Measurements from ENCODE around the gene SAP130. TPM values are rescaled to one million over a fixed set of nuclear protein-coding genes. Genes with fewer than 3 reads are reported as not detected.

Gene SAP130
- total RNA-seq = 10 to 100 TPM; 27.6 to 28.5 TPM

DNA sequence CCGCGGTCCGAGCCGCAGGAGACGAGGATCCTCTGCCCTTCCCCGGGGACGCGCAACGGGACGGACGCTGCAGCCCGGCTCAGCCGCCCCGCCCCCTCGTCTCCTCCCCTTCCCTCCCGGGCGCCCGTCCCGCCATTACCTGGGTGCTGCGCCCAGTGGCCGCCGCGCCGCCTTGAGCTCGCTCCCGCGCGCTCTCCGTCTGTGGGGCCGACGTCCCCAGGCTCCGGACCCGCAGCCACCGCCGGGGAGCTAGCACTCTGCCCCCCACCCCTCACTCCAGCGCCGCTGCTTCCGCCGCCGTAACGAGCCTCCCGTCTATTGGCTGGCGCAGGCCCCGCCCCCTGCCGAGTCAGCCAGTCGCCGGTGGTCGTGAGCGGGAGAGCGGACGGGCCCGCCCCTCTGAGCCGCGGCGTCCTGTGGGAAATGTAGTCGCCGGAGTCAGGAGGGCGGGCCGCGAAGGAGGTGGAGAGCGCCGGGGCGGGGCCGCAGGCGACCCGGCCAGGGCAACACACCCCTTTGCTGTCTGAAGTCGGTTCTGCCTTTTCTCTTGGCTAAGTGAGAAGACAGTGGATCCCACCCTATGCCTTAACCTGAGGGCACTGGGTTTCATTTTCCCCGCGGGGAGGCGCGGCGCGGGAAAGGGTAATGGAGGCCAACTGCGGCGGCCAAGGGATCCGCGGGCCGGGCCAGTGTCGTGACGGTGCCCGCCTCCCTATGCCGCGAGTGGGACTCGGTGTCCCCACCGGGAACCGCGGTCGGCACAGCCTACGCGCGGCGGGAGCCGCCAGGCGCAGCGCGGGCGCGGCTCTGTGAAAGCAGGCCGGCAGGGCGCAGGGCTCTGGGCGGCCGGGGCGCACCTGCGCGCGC is at the start of gene SAP130:
SAP130 (minus strand) TSS at position 259 of the 867 bp plus-strand sequence. CDS start 1,767 bp downstream, outside the sequence.
- H3K27me3 Mint-ChIP-seq = no peaks in the 10 kb centered on the region
- no peaks in the 10 kb centered on the region for H3K9me3 Mint-ChIP-seq
- peak within 1 kb of the TSS; percentile 95 for H3K4me3 Mint-ChIP-seq
- H3K36me3 Mint-ChIP-seq (ENCODE audit: low read depth) = peaks cover 21% of the 10 kb centered on the region
- peak within 1 kb of the TSS; percentile 87 for H3K27ac Mint-ChIP-seq
- peak; percentile 80 for ATAC-seq (replicated peaks)
- H3K4me1 Mint-ChIP-seq = peaks cover 5% of the 10 kb centered on the region

DNA sequence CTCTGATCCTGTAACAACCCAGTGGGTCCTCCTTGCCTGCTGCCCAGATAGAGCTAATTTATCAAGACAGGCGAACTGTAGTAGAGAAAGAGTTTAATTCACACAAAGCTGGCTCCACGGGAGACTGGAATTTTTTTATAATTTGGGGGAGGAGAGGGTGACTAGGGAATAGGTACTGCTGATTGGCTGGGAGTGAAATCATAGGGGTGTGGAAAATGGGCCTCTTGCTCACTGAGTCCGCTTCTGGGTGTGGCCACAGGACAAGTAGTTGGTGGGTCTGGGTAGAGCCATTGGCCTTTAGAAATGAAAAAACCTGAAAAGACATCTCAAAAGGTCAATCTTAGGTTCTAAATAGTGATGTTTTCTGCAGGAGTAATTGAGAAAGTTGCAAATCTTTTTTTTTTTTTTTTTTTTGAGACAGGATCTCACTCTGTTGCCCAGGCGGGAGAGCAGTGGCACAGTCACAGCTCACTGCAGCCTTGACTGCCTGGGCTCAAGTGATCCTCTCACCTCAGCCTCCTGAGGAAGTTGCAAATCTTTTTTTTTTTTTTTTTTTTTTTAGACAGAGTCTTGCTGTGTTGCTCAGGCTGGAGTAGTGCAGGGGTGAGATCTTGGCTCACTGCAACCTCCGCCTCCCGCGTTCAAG is 48.7 kb upstream of the SAP130 start:
- Mint-ChIP-seq H3K27ac (no peak overlapping the region), H3K36me3 (ENCODE audit: low read depth) (no peaks in the 10 kb centered on the region), H3K4me3 (no peak overlapping the region), H3K27me3 (no peaks in the 10 kb centered on the region), H3K9me3 (no peaks in the 10 kb centered on the region), H3K4me1 (no peaks in the 10 kb centered on the region)
- no peak for ATAC-seq (replicated peaks)

DNA sequence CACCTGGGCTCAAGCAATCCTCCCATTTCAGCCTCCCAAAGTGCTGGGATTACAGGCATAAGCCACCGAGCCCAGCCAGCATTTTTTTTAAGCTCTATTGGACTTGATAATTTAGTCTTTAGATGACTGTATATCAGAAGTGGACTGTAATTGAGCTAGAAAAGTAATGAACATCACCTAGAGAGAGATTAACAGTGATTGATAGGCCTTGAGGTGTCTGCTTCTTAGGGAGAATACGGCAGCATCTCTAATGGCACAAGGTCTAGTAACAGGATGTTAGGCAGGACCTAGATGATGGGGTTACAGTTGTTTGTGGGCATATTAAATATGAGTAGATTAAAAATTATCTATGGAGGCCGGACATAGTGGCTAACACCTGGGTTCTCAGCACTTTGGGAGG is 45.4 kb upstream of the SAP130 start:
- Mint-ChIP-seq H3K4me1 (no peaks in the 10 kb centered on the region), H3K36me3 (ENCODE audit: low read depth) (no peaks in the 10 kb centered on the region), H3K27me3 (peaks cover 4% of the 10 kb centered on the region), H3K27ac (no peak overlapping the region), H3K4me3 (no peak overlapping the region), H3K9me3 (no peaks in the 10 kb centered on the region)
- no peak for ATAC-seq (replicated peaks)

DNA sequence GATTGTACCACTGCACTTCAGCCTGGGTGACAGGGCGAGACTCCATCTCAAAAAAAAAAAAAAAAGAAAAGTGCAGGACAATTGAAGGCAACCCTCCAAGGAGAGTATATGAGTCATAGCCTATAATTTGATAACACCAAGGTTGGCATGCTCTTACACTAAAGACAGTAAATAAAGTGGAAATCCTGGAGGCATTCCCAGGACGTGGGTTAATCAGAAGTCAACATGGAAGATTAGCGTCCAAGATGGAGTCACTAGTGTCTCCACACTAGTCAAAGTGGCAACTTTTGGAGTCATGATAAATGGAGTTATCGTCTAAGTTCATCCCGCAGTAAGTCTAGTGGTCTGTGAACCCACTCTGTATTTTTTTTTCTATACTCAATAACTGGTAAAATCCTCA is 41.9 kb upstream of the SAP130 start:
- Mint-ChIP-seq H3K27me3 (peaks cover 4% of the 10 kb centered on the region), H3K36me3 (ENCODE audit: low read depth) (no peaks in the 10 kb centered on the region), H3K27ac (no peak overlapping the region), H3K9me3 (no peaks in the 10 kb centered on the region), H3K4me1 (no peaks in the 10 kb centered on the region), H3K4me3 (no peak overlapping the region)
- ATAC-seq (replicated peaks) = no peak

DNA sequence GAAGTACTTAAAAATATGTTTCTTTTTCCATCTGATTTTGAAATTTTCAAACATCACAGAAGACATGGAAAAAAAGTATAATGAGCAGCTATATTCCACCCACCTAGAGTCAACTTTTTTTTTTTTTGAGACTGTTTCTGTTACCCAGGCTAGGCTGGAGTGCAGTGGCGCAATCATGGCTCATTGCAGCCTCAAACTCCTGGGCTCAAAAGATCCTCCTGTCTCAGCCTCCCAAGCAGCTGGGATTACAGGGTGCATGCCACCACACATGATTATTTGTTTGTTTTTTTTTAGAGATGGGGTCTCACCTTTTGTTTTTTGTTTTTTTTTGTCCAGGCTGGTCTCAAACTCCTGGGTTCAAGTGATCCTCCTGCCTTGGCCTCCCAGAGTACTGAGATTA is 36.5 kb upstream of the SAP130 start:
- Mint-ChIP-seq H3K27ac (no peak overlapping the region), H3K4me3 (no peak overlapping the region), H3K36me3 (ENCODE audit: low read depth) (no peaks in the 10 kb centered on the region), H3K9me3 (no peaks in the 10 kb centered on the region), H3K4me1 (no peaks in the 10 kb centered on the region), H3K27me3 (peaks cover 4% of the 10 kb centered on the region)
- no peak for ATAC-seq (replicated peaks)

DNA sequence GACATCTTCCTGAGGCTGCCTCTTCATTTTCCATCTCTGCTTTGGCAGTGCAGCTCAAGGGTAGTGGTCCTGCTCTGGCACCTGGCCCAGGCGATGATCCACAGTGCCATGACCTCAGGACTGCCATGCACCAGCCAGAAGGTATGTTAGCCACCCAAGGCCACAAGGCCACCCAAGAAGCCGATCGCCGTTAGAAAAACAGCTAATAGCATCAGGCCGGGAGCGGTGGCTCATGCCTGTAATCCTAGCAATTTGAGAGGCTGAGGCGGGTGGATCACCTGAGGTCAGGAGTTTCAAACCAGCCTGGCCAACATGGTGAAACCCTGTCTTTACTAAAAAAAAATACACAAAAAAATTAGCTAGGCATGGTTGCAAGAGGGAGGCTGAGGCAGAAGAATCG is 34.7 kb upstream of the SAP130 start:
- H3K27me3 Mint-ChIP-seq = no peaks in the 10 kb centered on the region
- H3K4me1 Mint-ChIP-seq = no peaks in the 10 kb centered on the region
- H3K36me3 Mint-ChIP-seq (ENCODE audit: low read depth) = no peaks in the 10 kb centered on the region
- H3K9me3 Mint-ChIP-seq = no peaks in the 10 kb centered on the region
- no peak for ATAC-seq (replicated peaks)
- H3K27ac Mint-ChIP-seq = no peak overlapping the region
- H3K4me3 Mint-ChIP-seq = no peak overlapping the region

DNA sequence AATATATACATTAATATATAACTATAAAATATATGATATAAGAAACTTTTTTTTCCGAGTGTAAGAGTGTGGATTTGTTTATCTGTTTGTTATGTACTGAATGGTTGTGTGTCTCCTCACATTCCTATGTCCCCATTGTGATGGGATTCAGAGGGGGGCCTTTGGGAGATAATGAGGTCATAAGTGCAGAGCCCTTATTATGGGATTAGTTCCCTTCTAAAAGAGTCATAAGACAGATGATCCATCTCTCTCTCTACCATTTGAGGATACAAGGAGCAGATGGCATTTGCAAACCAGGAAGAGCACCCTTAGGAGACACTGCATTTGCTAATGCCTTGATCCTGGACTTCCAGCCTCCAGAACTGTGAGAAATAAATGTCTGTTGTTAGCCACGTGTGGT is 30.3 kb upstream of the SAP130 start:
- Mint-ChIP-seq H3K4me3 (no peak overlapping the region), H3K4me1 (no peaks in the 10 kb centered on the region), H3K27me3 (peaks cover 7% of the 10 kb centered on the region), H3K27ac (no peak overlapping the region), H3K36me3 (ENCODE audit: low read depth) (no peaks in the 10 kb centered on the region), H3K9me3 (no peaks in the 10 kb centered on the region)
- no peak for ATAC-seq (replicated peaks)

DNA sequence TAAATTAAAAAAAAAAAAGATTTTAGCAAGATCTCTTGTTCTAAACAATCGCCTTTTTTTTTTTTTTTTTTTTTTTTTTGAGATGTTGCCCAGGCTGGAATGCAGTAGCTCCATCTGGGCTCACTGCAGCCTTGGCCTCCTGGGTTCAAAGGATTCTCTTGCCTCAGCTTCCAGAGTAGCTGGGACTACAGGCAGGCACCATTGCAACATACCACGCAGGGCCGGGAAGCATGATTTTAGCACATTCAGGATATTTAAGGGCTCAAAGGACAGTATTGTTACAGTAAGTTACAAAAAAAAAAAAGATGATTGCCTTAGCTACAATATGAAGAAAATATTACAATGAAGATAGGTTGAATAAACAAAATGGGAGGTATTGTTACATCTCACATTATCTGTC is 29.5 kb upstream of the SAP130 start:
- peaks cover 14% of the 10 kb centered on the region for H3K27me3 Mint-ChIP-seq
- no peak overlapping the region for H3K4me3 Mint-ChIP-seq
- no peaks in the 10 kb centered on the region for H3K9me3 Mint-ChIP-seq
- H3K4me1 Mint-ChIP-seq = no peaks in the 10 kb centered on the region
- H3K36me3 Mint-ChIP-seq (ENCODE audit: low read depth) = no peaks in the 10 kb centered on the region
- ATAC-seq (replicated peaks) = no peak
- H3K27ac Mint-ChIP-seq = no peak overlapping the region

DNA sequence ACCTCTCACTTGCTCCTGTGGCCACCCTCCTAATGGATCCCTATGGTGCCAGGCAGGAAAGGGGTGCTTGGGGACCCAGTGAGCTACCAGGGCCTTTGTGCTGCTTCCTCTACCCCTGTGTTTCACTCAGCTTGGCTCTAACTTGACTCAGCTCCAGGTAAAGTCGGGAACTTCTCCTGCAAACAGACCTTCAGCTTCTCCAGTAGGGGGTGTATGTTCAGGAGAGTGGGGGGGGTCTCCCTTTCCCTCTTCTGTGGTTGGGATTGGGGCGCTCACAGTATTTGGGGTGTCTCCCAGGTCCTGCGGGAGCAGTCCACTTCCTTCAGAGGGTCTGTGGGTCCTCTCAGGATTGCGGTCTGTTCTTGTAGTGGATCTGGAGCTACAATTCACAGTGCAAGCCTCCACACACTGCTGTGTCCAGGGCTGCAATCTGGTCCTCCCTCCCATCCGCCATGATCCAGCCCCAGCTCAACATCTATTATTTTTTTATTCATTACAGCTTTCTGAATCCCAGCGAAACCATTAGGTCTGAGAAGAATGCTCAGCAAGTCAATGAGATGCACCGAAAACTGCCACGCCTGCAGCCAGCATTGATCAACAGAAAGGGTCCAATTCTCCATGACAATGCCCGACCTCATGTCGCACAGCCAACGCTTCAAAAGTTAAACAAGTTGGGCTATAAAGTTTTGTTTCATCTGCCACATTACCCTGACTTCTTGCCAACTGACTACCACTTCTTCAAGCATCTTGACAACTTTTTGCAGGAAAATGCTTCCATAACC is 26.4 kb upstream of the SAP130 start:
- H3K36me3 Mint-ChIP-seq (ENCODE audit: low read depth) = no peaks in the 10 kb centered on the region
- no peak for ATAC-seq (replicated peaks)
- H3K9me3 Mint-ChIP-seq = peaks cover 3% of the 10 kb centered on the region
- no peak overlapping the region for H3K27ac Mint-ChIP-seq
- no peaks in the 10 kb centered on the region for H3K4me1 Mint-ChIP-seq
- peaks cover 33% of the 10 kb centered on the region for H3K27me3 Mint-ChIP-seq
- no peak overlapping the region for H3K4me3 Mint-ChIP-seq

DNA sequence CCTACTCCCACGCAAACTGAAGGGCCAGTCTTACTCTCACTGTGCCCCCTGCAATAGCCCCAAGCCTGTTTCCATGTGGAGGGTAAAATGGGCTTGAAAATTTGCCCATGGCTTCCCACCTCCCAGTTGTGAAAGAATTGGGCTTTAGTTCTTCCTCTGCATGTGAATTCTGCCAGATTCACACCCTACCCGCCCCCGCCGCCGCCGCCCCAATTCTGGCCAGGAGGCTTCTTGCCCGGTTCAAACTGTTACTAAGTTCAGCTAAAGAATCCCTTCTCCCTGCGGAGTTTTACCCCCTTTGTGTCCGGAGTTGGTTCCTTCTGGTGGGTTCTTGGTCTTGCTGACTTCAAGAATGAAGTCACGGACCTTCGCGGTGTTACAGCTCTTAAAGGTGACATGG is 25.5 kb upstream of the SAP130 start:
- no peak for ATAC-seq (replicated peaks)
- Mint-ChIP-seq H3K9me3 (peaks cover 3% of the 10 kb centered on the region), H3K36me3 (ENCODE audit: low read depth) (no peaks in the 10 kb centered on the region), H3K27ac (no peak overlapping the region), H3K4me1 (no peaks in the 10 kb centered on the region), H3K27me3 (peaks cover 37% of the 10 kb centered on the region), H3K4me3 (no peak overlapping the region)

DNA sequence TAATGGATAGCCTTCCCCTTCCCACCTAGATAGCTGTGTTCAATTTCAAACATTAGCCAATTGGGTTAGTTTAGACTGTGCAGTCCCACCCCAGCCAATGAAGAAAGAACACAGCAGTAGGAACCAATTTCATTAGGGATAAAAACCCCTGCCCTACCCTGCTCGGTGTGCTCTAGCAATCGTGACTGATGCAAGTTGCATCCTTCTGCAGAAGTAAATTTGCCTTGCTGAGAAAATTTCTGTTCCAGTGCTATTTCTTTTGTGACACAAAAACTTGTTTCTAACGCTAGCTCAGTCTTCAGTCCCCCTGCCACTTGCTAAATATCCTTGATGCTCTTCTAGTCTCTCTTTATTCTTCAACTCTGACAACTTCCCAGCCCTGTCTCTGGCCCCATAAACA is 15.2 kb upstream of the SAP130 start:
- H3K9me3 Mint-ChIP-seq = peaks cover 7% of the 10 kb centered on the region
- no peak for ATAC-seq (replicated peaks)
- no peak overlapping the region for H3K4me3 Mint-ChIP-seq

DNA sequence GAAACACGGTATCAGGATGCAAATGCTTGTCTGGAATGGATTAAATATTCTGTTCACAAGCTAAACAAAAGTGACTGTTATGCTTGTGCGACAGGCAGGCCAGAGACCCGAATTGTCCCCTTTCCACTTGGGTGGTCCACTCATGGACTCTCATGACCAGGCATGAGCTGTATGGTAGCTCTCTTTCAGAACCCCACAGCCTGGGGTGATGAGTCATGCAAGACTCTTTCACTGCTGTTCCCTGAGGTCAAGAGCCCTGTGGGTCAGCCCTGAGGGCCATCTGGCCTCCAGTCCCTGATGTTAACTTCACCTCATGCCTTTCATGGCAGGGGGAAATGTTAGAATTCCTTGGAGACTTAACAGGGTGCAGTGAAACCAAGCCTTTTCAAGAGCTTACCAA is 13.7 kb upstream of the SAP130 start:
- Mint-ChIP-seq H3K27ac (no peak overlapping the region), H3K27me3 (peaks cover 19% of the 10 kb centered on the region)

More for the DNA sequence above, 15.2 kb upstream of the SAP130 start:
- Mint-ChIP-seq H3K4me1 (no peaks in the 10 kb centered on the region), H3K27me3 (peaks cover 23% of the 10 kb centered on the region), H3K27ac (no peak overlapping the region), H3K36me3 (ENCODE audit: low read depth) (no peaks in the 10 kb centered on the region)

DNA sequence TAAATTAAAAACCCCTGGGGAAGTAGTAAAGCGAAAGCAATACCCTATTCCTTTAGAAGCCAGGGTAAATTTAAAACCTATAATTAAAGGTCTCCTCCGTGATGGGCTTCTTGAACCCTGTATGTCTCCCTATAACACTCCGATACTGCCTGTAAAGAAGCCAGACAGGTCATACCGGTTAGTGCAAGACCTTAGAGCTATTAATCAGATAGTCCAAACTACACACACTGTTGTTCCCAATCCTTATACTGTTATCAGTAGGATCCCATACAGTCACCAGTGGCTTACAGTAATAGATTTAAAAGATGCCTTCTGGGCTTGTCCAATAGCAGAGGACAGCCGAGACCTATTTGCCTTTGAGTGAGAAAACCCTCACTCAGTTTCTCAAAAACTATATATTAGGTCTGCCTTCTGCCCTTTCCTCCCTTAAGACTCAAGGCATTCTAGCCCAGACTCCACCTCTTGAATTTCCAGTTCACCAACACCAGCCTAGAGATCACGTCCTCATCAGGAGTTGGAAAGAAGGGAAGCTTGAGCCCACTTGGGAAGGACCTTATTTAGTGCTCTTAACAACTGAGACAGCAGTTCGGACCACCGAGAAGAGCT is 12.4 kb upstream of the SAP130 start:
- Mint-ChIP-seq H3K27me3 (peaks cover 19% of the 10 kb centered on the region), H3K36me3 (ENCODE audit: low read depth) (no peaks in the 10 kb centered on the region), H3K4me1 (no peaks in the 10 kb centered on the region), H3K27ac (no peak overlapping the region), H3K4me3 (no peak overlapping the region), H3K9me3 (peaks cover 19% of the 10 kb centered on the region)
- no peak for ATAC-seq (replicated peaks)

More for the DNA sequence above, 13.7 kb upstream of the SAP130 start:
- Mint-ChIP-seq H3K36me3 (ENCODE audit: low read depth) (no peaks in the 10 kb centered on the region), H3K9me3 (peaks cover 17% of the 10 kb centered on the region), H3K4me3 (no peak overlapping the region), H3K4me1 (no peaks in the 10 kb centered on the region)
- no peak for ATAC-seq (replicated peaks)

DNA sequence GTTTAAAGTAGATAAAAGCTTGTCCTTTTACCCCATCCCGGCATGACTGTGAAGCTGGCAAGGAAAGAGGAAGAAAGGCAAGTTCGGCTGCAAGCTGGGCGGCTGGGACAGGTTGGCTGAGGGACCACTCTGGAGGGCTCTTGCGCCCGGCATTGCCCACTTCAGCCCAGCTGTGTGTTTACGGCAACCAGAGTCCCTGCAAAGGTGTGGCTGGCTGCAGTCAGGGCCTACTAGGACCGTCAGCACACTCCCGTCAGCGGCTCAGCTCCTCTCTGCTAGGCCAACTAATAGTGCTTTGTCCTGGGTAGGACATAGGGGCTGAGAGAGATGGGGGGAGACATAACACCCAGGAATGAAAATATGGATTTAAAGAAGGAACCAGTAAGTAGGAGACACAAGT is 11.7 kb upstream of the SAP130 start:
- Mint-ChIP-seq H3K36me3 (ENCODE audit: low read depth) (no peaks in the 10 kb centered on the region), H3K27ac (no peak overlapping the region), H3K4me1 (no peaks in the 10 kb centered on the region), H3K9me3 (peaks cover 19% of the 10 kb centered on the region), H3K27me3 (peaks cover 19% of the 10 kb centered on the region), H3K4me3 (no peak overlapping the region)
- no peak for ATAC-seq (replicated peaks)

All from activated T-helper 17 cell treated with anti-CD3 and anti-CD28 coated beads, Interleukin-2, amount 50 U/mL, for 72 hours (primary cell).